Activated naive CD4-positive, alpha-beta T cell treated with Interleukin-2 at 50 U/mL for 16 hours (primary cell): Measurements from ENCODE around the gene GGTA1.
A peak's percentile ranks its signal among the peaks of the same experiment; 100 is the strongest.
"Not testable (repeated sequence)": the region's sequence is repeated elsewhere in the genome, so short reads cannot be mapped to it uniquely, and the experiment has no call there.

Experiments used
- DNase-seq: peaks from one replicate; pipeline ENCODE4 v3.0.0-alpha.2; 2020

GGTA1 gene

GRCh38 chr9:121498487-121499176 lies 1.0 kb downstream of the GGTA1 start:
- DNase-seq, result no peak

DNA sequence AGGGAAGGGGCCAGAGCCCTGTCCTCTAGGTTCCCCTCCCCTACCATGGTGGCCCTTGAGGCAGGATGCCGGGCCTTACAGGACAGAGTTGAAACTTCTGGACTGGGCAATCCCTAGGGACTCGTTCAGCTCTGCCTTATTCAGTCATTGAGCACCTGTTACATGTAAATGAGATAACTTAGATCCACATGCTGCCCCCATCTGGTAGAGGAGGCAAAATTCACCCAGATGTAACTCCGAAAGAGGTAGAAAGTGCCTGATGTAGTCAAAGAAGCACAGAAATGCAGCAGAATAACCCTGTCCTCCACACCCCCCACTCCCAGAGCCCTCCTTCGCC lies 1.5 kb downstream of the GGTA1 start:
- peak; percentile 12 for DNase-seq

DNA sequence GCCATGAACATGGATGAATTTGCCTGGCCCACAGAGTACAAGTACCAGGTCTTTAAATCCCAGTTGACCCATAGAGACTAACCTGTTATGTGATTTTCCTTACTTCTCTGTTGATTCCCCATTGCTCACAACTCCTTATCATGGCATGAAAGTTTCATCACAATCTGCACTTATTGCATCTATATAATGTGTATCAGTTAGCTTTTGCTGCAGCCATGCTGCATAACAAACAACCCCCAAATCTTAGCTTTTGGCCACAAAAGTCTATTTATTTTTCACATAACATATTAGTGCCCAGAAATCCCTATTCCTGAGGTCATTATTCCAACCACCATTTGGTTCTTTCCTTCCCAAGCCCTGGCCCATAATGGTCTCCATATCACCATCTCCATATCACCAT lies 3.7 kb downstream of the GGTA1 start:
- DNase-seq, result no peak

- DNase-seq, result no peak
Measured at GRCh38 chr9:121494192-121494591, 5.5 kb downstream of the GGTA1 start.

- no peak for DNase-seq
Measured at GRCh38 chr9:121491111-121491510, 8.5 kb downstream of the GGTA1 start.

- DNase-seq, result no peak
Measured at GRCh38 chr9:121489344-121489743, 10.3 kb downstream of the GGTA1 start.

GRCh38 chr9:121486043-121486442 lies 13.6 kb downstream of the GGTA1 start:
- no peak for DNase-seq

GRCh38 chr9:121485623-121486022 lies 14.0 kb downstream of the GGTA1 start:
- DNase-seq, result no peak

DNA sequence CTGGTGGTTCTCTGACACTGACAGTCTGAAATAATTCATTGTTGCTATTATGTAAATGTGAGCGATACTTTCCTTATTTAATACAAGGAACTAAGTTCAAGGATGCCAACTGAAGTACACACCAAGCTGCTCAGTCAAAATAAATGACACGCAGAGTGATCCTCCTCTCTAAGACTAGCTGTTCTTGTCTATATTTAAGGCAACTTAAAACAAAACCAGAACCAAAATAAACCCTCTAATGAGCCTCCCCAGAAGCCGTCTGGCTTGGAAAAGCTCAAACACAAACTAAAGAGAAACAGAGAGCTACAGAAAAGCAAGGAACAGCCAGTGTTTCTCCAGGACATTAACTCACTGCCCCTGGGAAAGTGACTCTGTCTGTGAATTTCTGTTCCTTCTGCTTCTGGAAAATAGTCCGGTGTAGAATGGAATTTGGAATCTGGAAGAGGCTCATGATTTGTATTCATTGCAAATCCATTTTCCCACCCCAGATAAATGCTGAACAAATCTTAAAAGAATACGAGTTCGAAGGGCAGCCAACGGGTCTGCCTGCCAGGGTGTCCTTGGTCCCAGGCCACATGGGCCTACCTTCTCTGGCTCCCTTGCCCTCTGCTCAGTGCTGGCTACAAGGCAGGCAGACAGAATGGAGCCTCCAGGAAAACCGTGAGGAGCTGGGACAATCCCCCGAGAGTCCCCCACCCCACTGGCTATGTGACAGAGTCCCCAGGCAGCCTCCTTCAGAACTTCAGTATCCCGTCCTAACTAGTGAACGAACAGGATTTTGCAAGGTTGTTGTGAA lies 14.8 kb downstream of the GGTA1 start:
- DNase-seq, result no peak

DNA sequence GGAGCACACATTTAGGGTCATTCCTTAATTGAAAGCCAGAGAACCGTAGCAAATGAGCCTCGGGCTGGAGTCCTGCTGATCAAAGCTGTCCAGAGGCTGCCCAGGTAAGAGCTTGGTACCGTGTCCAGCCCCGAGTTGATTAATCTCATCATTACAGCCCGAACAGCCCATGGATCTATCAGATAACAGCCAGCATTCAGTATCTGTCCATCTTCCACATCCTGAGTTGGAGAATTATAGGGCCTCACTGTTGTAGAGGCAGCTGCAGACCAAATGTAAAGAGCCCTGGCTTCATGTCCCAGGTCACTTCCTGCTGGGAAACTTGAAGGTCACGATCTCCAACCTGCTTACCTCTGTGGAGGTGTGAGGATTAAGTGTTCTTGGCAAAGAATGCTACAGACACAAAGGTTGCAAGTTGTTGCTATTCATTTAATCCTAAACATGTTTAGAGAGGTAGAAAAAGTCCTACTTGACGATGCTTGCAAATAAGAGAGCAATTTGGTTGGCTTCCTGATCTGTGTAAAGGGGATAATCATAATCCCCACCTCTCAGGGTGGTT lies 16.1 kb downstream of the GGTA1 start:
- DNase-seq, result no peak

- DNase-seq, result no peak
Measured at GRCh38 chr9:121483049-121483448, 16.6 kb downstream of the GGTA1 start.

DNA sequence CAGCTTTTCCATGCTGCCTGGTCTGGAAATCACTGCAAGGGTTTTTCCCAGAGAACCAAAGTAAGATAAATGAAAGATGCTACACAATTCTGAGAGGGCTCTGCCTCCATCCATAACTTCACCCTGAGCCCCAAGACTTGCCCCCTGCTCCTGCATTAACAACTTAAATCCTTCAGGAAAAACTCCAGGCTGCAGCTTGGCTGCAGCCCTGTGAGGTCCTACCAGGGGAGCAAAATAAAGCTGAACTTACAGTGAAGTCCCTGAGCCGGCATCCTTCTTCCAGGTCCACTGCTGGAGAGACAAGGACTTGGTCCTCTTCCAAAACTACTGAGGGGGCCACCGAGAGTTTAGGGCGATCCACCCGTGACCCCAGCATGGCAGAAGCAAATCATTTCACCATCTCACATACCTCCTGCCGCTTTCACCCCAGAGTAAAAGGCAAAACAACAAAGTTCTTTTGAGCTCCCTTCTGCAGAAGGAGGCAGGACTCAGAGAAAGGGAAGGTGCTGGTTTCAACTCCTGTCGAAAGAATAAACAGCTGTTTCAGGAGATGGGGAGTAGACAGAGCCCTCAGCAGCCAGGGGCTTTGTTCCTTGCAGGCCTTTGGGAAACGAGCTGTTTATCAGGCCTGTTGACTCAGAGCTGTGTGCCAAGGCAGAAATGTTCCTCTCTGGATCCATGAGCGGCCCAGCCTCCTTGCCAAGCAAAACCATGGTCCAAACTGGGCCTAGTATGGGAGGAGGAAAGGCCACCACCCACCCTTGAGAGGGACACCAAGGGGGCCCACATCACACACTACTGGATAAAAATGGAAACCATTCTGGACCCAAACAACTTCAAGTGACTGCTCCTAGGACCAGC lies 20.6 kb downstream of the GGTA1 start:
- DNase-seq, result no peak

DNA sequence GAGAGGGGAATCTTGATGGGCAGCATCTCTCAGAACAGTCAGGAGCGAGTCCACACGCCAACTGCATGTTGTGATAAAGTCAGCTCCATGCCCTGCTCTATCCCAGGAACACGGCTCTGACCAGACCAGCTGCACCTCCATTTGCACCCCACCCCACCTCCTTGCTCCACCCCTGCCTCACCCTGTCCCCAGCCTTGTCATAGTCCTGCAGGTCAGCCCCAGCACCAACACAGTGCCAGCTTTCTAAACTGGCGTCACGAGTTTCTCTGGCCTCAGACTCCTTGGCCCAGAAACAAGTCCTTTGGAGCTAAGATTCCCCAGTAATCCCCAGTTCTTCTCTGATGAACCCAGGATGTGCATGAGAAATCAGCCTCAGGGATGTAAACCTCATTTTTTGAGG lies 23.5 kb downstream of the GGTA1 start:
- DNase-seq, result no peak

- DNase-seq, result no peak
Measured at GRCh38 chr9:121474231-121474947, 25.3 kb downstream of the GGTA1 start.

- DNase-seq, result no peak
Measured at GRCh38 chr9:121473229-121473628, 26.4 kb downstream of the GGTA1 start.

GRCh38 chr9:121472446-121472845 lies 27.2 kb downstream of the GGTA1 start:
- DNase-seq, result no peak

GRCh38 chr9:121466142-121466541 lies 33.5 kb downstream of the GGTA1 start:
- no peak for DNase-seq

- DNase-seq, result no peak
Measured at GRCh38 chr9:121464968-121465367, 34.7 kb downstream of the GGTA1 start.

- DNase-seq, result no peak
Measured at GRCh38 chr9:121463026-121463807, 36.4 kb downstream of the GGTA1 start.

DNA sequence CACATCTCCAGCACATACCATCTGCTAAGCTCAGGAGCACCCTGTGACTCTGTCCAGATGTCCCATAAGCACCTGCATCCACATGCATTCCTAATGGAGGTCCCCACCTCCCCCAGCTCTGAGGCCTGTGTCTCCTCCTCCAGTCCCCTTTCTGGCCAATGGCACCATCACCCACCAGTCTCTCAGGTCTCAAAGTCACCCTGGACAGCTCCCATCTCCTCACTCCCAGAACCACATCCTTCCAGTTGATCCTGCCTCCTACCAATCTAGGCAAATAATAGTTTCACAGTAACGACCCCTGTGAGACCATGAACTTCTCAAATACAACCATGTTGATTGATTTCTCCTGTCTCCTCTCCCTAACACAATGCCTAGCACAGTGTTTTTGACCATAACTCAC lies 40.1 kb downstream of the GGTA1 start:
- no peak for DNase-seq

DNA sequence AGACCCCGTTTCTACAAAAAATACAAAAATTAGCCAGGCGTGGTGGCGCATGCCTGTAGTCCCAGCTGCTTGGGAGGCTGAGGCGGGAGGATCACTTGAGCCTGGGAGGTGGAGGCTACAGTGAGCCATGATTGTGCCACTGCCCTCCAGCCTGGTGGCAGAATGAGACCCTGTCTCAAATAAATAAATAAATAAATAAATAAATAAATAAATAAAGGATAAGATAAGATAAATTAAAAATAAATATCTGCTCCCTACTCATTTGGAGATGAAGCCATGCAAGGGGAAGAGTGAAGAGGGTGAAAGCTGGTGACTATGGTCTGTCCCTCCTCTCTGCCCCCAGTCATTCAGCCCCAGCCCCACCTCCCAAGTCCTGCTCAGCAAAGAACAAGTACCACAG lies 41.2 kb downstream of the GGTA1 start:
- not testable (repeated sequence) for DNase-seq
